GM12872 (cell line): ENCODE measurements around the gene C6orf141.

Experiments
- CTCF ChIP-seq: IDR thresholded peaks from 3 replicates; pipeline ENCODE4 v1.5.1; 2011; ENCODE audit warnings: low read depth, mild to moderate bottlenecking, low read length, moderate library complexity; ENCODE audit not compliant: insufficient read depth

C6orf141 gene

GRCh38 chr6:49516147-49516505, 34.3 kb upstream of the C6orf141 start:
- TF ChIP-seq CTCF = no peak

GRCh38 chr6:49517919-49518318, 32.5 kb upstream of the C6orf141 start:
- no peak for TF ChIP-seq CTCF

- no peak for TF ChIP-seq CTCF
Observed at GRCh38 chr6:49519660-49520059, 30.8 kb upstream of the C6orf141 start.

- TF ChIP-seq CTCF = no peak
Observed at GRCh38 chr6:49522710-49523593, 27.5 kb upstream of the C6orf141 start.

GRCh38 chr6:49523901-49524300, 26.6 kb upstream of the C6orf141 start:
- TF ChIP-seq CTCF = no peak

GRCh38 chr6:49524541-49524940, 25.9 kb upstream of the C6orf141 start:
- TF ChIP-seq CTCF = no peak

GRCh38 chr6:49526598-49526997, 23.9 kb upstream of the C6orf141 start:
- TF ChIP-seq CTCF = no peak

GRCh38 chr6:49527320-49527719, 23.1 kb upstream of the C6orf141 start:
- no peak for TF ChIP-seq CTCF
